Cardiac ventricle fibroblast (primary cell): ENCODE results near the gene EPHA10. TPM values are rescaled to one million over a fixed set of nuclear protein-coding genes. Genes with fewer than 3 reads are reported as not detected.

Source experiments
- total RNA-seq: library from RNA; depleted of rRNA; stranded (reverse); fragments of >200 nt; gene quantifications from 2 replicates; pipeline ENCODE4 v1.2.3, GENCODE V29; 2015

The EPHA10 gene
- total RNA-seq = not detected in 2 replicates

GRCh38 chr1:37764888-37765441, at the start of gene EPHA10:
Gene EPHA10 (minus strand): TSS chr1:37765120. CDS start chr1:37765066, 54 bp downstream.

GRCh38 chr1:37807555-37808368, 42.8 kb upstream of the EPHA10 start, which contains the start of the genes C1orf122 and YRDC:
Gene C1orf122 (plus strand): TSS chr1:37807790. CDS start chr1:37808405, 615 bp downstream.
Gene YRDC (minus strand): TSS chr1:37808208. CDS start chr1:37808180, 28 bp downstream.

GRCh38 chr1:37793773-37794371, 29.0 kb upstream of the EPHA10 start, which contains the start of gene MANEAL:
Gene MANEAL (plus strand): TSS chr1:37793847. CDS start chr1:37794183, 336 bp downstream.

GRCh38 chr1:37692078-37692833, 72.7 kb downstream of the EPHA10 start, which contains the start of gene CDCA8:
Gene CDCA8 (plus strand): TSS chr1:37692516. CDS start chr1:37692691, 175 bp downstream.

Other genes with a start within 250 kb of the EPHA10 start
- 7.1 and 12.2 TPM in 2 replicates for gene SNIP1, start 210.8 kb downstream of the EPHA10 start, total RNA-seq
- gene DNALI1, start 208.2 kb downstream of the EPHA10 start, total RNA-seq = 3.6 and 4.5 TPM in 2 replicates
- gene GNL2, start 169.2 kb downstream of the EPHA10 start, total RNA-seq = 25.5 and 27.1 TPM in 2 replicates
- 0.06 TPM in 1 of 2 replicates, not detected in the other for gene RSPO1, start 130.2 kb downstream of the EPHA10 start, total RNA-seq
- gene CDCA8, start 72.6 kb downstream of the EPHA10 start, total RNA-seq = 0.87 and 2.1 TPM in 2 replicates
- 0.20 and 0.81 TPM in 2 replicates for gene MANEAL, start 28.7 kb upstream of the EPHA10 start, total RNA-seq
- gene C1orf122, start 42.7 kb upstream of the EPHA10 start, total RNA-seq = 75.5 and 169 TPM in 2 replicates
- 9.2 and 11.4 TPM in 2 replicates for gene YRDC, start 43.1 kb upstream of the EPHA10 start, total RNA-seq
- gene MTF1, start 94.5 kb upstream of the EPHA10 start, total RNA-seq = 4.6 and 5.0 TPM in 2 replicates
- gene INPP5B, start 181.9 kb upstream of the EPHA10 start, total RNA-seq = 14.6 and 15.2 TPM in 2 replicates
- gene SF3A3, start 224.9 kb upstream of the EPHA10 start, total RNA-seq = 37.8 and 40.3 TPM in 2 replicates
- gene FHL3, start 240.4 kb upstream of the EPHA10 start, total RNA-seq = 26.2 and 44.6 TPM in 2 replicates
- gene UTP11, start 247.6 kb upstream of the EPHA10 start, total RNA-seq = 28.2 and 50.9 TPM in 2 replicates